H9 (cell line): ENCODE measurements around the gene STEAP2. TPM values are rescaled to one million over a fixed set of nuclear protein-coding genes. Genes with fewer than 3 reads are reported as not detected.

Experiments
- DNase-seq: peaks from one replicate; pipeline ENCODE4 v3.0.0-alpha.2; 2017
- H2AFZ ChIP-seq: one replicate; pipeline ENCODE4 v1.6.1; 2013; ENCODE audit warnings: mild to moderate bottlenecking, low read length, control low read depth, moderate library complexity
- H2AK5ac ChIP-seq: 2 replicates; pipeline ENCODE4 v1.6.1; 2013; ENCODE audit warnings: low read length, control low read depth, mixed read lengths; ENCODE audit not compliant: insufficient read length
- H2BK120ac ChIP-seq: one replicate; pipeline ENCODE4 v1.6.1; 2013; ENCODE audit warnings: low read depth, mild to moderate bottlenecking, low read length, control low read depth, inconsistent platforms; ENCODE audit not compliant: poor library complexity, severe bottlenecking
- H2BK12ac ChIP-seq: 2 replicates; pipeline ENCODE4 v1.6.1; 2013; ENCODE audit warnings: low read length, control low read depth, mixed read lengths, low read depth; ENCODE audit not compliant: insufficient read length
- H2BK15ac ChIP-seq: 2 replicates; pipeline ENCODE4 v1.6.1; 2013; ENCODE audit warnings: low read depth, low read length, control low read depth
- H2BK20ac ChIP-seq: one replicate; pipeline ENCODE4 v1.6.1; 2013; ENCODE audit warnings: low read depth, mild to moderate bottlenecking, low read length, control low read depth, inconsistent platforms; ENCODE audit not compliant: poor library complexity, severe bottlenecking
- H2BK5ac ChIP-seq: 2 replicates; pipeline ENCODE4 v1.6.1; 2013; ENCODE audit warnings: low read length, control low read depth, mixed read lengths; ENCODE audit not compliant: insufficient read length
- H3K14ac ChIP-seq: 2 replicates; pipeline ENCODE4 v1.6.1; 2013; ENCODE audit warnings: low read length, control low read depth; ENCODE audit not compliant: insufficient read depth
- H3K18ac ChIP-seq: 2 replicates; pipeline ENCODE4 v1.6.1; 2013; ENCODE audit warnings: low read depth, mild to moderate bottlenecking, mixed read lengths, low read length, control low read depth; ENCODE audit not compliant: insufficient read length
- H3K23ac ChIP-seq: 2 replicates; pipeline ENCODE4 v1.6.1; 2013; ENCODE audit warnings: low read length, control low read depth, mixed read lengths, low read depth; ENCODE audit not compliant: insufficient read length
- H3K23me2 ChIP-seq: 2 replicates; pipeline ENCODE4 v1.6.1; 2013; ENCODE audit warnings: low read depth, mild to moderate bottlenecking, mixed read lengths, low read length, control low read depth; ENCODE audit not compliant: insufficient read length, poor library complexity, severe bottlenecking
- H3K27ac ChIP-seq: 2 replicates; pipeline ENCODE4 v1.5.1; 2013; ENCODE audit warnings: low read length, control low read depth, mixed read lengths, low read depth; ENCODE audit not compliant: insufficient read length
- H3K27me3 ChIP-seq: 2 replicates; pipeline ENCODE4 v1.6.1; 2013; ENCODE audit warnings: low read length, control low read depth, inconsistent platforms; ENCODE audit not compliant: insufficient read depth
- H3K4ac ChIP-seq: 2 replicates; pipeline ENCODE4 v1.6.1; 2013; ENCODE audit warnings: low read depth, mild to moderate bottlenecking, control low read depth, inconsistent platforms, low read length, moderate library complexity
- H3K4me1 ChIP-seq: 2 replicates; pipeline ENCODE4 v1.6.1; 2013; ENCODE audit warnings: low read length, control low read depth, inconsistent platforms; ENCODE audit not compliant: insufficient read depth
- H3K4me2 ChIP-seq: 2 replicates; pipeline ENCODE4 v1.6.1; 2013; ENCODE audit warnings: low read length, control low read depth, mixed read lengths; ENCODE audit not compliant: insufficient read length, insufficient read depth
- H3K56ac ChIP-seq: 2 replicates; pipeline ENCODE4 v1.6.1; 2013; ENCODE audit warnings: low read depth, mild to moderate bottlenecking, mixed read lengths, low read length, control low read depth; ENCODE audit not compliant: insufficient read length
- H3K79me1 ChIP-seq: 2 replicates; pipeline ENCODE4 v1.6.1; 2013; ENCODE audit warnings: low read depth, mild to moderate bottlenecking, moderate library complexity, low read length, control low read depth, inconsistent platforms; ENCODE audit not compliant: insufficient read depth, poor library complexity, severe bottlenecking
- H3K79me2 ChIP-seq: 2 replicates; pipeline ENCODE4 v1.6.1; 2013; ENCODE audit warnings: low read length, control low read depth, inconsistent platforms; ENCODE audit not compliant: insufficient read depth
- H3K9ac ChIP-seq: 2 replicates; pipeline ENCODE4 v1.6.1; 2013; ENCODE audit warnings: low read length, control low read depth, mixed read lengths; ENCODE audit not compliant: insufficient read length; ENCODE audit errors: extremely low read depth
- H3K9me3 ChIP-seq: one replicate; pipeline ENCODE4 v1.6.1; 2013; ENCODE audit warnings: low read depth, low read length, inconsistent platforms; ENCODE audit not compliant: control insufficient read depth
- H3T11ph ChIP-seq: one replicate; pipeline ENCODE4 v1.6.1; 2013; ENCODE audit warnings: mild to moderate bottlenecking, low read length, control low read depth, inconsistent platforms
- H4K20me1 ChIP-seq: one replicate; pipeline ENCODE4 v1.6.1; 2013; ENCODE audit not compliant: control insufficient read depth, insufficient read length, insufficient read depth
- H4K5ac ChIP-seq: 2 replicates; pipeline ENCODE4 v1.6.1; 2013; ENCODE audit warnings: low read depth, mild to moderate bottlenecking, mixed read lengths, low read length, control low read depth; ENCODE audit not compliant: insufficient read length
- H4K8ac ChIP-seq: replicated peaks from 2 replicates; pipeline ENCODE4 v1.6.1; 2013; ENCODE audit warnings: low read length, control low read depth, mixed read lengths, low read depth; ENCODE audit not compliant: insufficient read length
- H4K91ac ChIP-seq: 2 replicates; pipeline ENCODE4 v1.6.1; 2013; ENCODE audit warnings: low read depth, mild to moderate bottlenecking, moderate library complexity, mixed read lengths, low read length, control low read depth; ENCODE audit not compliant: insufficient read length
- H3K27ac Mint-ChIP-seq, 3 experiments: 2 replicates in 2 of 3; 3 replicates in 1 of 3; pipeline ENCODE4 v1.8.0; 2020 to 2021; ENCODE audit warnings: mixed read lengths in 3 of 3, mild to moderate bottlenecking in 1 of 3, moderate library complexity in 1 of 3
- H3K27me3 Mint-ChIP-seq: 2 replicates; pipeline ENCODE4 v1.8.0; 2021; ENCODE audit warnings: low read depth, mild to moderate bottlenecking, moderate library complexity, mixed read lengths
- H3K36me3 Mint-ChIP-seq, 3 experiments: 2 replicates in 2 of 3; 3 replicates in 1 of 3; pipeline ENCODE4 v1.8.0; 2020 to 2021; ENCODE audit warnings: low read depth in 3 of 3, mixed read lengths in 3 of 3; ENCODE audit not compliant: insufficient read depth in 1 of 3
- H3K4me1 Mint-ChIP-seq, 2 experiments: 2 replicates each; pipeline ENCODE4 v1.8.0; 2020; ENCODE audit warnings: mixed read lengths in 2 of 2
- H3K4me3 Mint-ChIP-seq, 2 experiments: 2 replicates in 1 of 2; 3 replicates in 1 of 2; pipeline ENCODE4 v1.8.0; 2020 to 2021; ENCODE audit warnings: mild to moderate bottlenecking in 2 of 2, mixed read lengths in 2 of 2, moderate library complexity in 1 of 2
- H3K9me3 Mint-ChIP-seq, 2 experiments: 2 replicates in 1 of 2; 3 replicates in 1 of 2; pipeline ENCODE4 v1.8.0; 2020; ENCODE audit warnings: mild to moderate bottlenecking in 2 of 2, mixed read lengths in 2 of 2, moderate library complexity in 1 of 2
- WGBS: extraction: QIAGEN DNeasy Blood & Tissue Kit; methylation state at CpG from one replicate; pipeline ENCODE4 v1.1.7; 2013; ENCODE audit warnings: missing lambda C conversion rate, low lambda C conversion rate, mixed read lengths; ENCODE audit not compliant: insufficient read length; ENCODE audit errors: extremely low coverage; 5-methylcytosine and 5-hydroxymethylcytosine counted together
- total RNA-seq: library from RNA; stranded (reverse); gene quantifications from 2 replicates; pipeline ENCODE4 v1.2.1, GENCODE V29; 2021
- TF ChIP-seq, protein P1 (sequence below): fragments of 200-600 bp; sonication (generic); conservative IDR thresholded peaks from 3 replicates; pipeline ENCODE4 v1.8.0; 2021; ENCODE audit warnings: antibody characterized with exemption, mild to moderate bottlenecking

Gene STEAP2
- total RNA-seq, 1 experiment from 2014 or later, result 6.7 TPM

DNA sequence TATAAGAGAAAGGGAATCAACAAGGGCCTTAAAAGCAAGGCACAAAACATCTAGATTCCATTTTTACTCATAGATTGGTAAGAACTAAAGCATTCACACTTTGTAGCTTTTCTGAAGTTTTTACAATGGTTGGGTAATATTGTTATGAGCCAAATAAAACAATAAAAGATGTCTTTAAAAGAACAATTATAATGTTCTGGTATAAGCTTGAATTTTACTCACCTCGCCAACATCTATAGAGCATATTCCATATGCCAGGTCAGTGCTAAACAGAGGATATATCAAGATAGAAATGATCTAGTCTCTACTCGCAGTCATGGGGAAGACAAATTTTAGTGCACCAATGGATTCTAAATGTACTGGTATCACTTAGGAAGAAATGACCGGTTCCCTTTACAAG, 45.4 kb upstream of the STEAP2 start:
- Histone ChIP-seq H3K14ac (no peak overlapping the region), H2BK12ac (no peak overlapping the region), H4K91ac (no peak overlapping the region), H4K20me1 (no peaks in the 10 kb centered on the region), H2BK5ac (no peak overlapping the region), H3K27me3 (no peaks in the 10 kb centered on the region), H3K27ac (no peak overlapping the region), H3T11ph (no peak overlapping the region), H3K56ac (no peak overlapping the region), H2BK20ac (no peak overlapping the region), H3K79me1 (no peaks in the 10 kb centered on the region), H4K5ac (no peak overlapping the region), H3K9ac (no peak overlapping the region), H3K4me1 (no peaks in the 10 kb centered on the region), H2AK5ac (no peak overlapping the region), H2AFZ (no peak overlapping the region), H3K4ac (no peak overlapping the region), H3K23me2 (no peaks in the 10 kb centered on the region), H3K79me2 (no peaks in the 10 kb centered on the region), H2BK120ac (no peak overlapping the region), H3K18ac (no peak overlapping the region), H2BK15ac (no peak overlapping the region), H4K8ac (no peak overlapping the region), H3K23ac (no peak overlapping the region), H3K4me2 (no peak overlapping the region), H3K9me3 (no peaks in the 10 kb centered on the region)
- Mint-ChIP-seq H3K4me1 (no peaks in the 10 kb centered on the region), H3K9me3 (peaks cover 8% of the 10 kb centered on the region in 2 experiments; a peak in 3 of 5 replicates), H3K27ac (no peak overlapping the region), H3K4me3 (no peak overlapping the region), H3K36me3 (peaks cover 0 to 5% (median 0%) of the 10 kb centered on the region in 3 experiments; a peak in 2 of 7 replicates), H3K27me3 (no peaks in the 10 kb centered on the region)
- TF ChIP-seq, protein P1, sequence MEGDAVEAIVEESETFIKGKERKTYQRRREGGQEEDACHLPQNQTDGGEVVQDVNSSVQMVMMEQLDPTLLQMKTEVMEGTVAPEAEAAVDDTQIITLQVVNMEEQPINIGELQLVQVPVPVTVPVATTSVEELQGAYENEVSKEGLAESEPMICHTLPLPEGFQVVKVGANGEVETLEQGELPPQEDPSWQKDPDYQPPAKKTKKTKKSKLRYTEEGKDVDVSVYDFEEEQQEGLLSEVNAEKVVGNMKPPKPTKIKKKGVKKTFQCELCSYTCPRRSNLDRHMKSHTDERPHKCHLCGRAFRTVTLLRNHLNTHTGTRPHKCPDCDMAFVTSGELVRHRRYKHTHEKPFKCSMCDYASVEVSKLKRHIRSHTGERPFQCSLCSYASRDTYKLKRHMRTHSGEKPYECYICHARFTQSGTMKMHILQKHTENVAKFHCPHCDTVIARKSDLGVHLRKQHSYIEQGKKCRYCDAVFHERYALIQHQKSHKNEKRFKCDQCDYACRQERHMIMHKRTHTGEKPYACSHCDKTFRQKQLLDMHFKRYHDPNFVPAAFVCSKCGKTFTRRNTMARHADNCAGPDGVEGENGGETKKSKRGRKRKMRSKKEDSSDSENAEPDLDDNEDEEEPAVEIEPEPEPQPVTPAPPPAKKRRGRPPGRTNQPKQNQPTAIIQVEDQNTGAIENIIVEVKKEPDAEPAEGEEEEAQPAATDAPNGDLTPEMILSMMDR, result no peak
- no peak for DNase-seq
- no CpG with 5 or more reads among the region's 3 CpGs for WGBS
